Measurements from ENCODE around the gene CGAS.
"Not testable (repeated sequence)": the region's sequence is repeated elsewhere in the genome, so short reads cannot be mapped to it uniquely, and the experiment has no call there.

CGAS gene

DNA sequence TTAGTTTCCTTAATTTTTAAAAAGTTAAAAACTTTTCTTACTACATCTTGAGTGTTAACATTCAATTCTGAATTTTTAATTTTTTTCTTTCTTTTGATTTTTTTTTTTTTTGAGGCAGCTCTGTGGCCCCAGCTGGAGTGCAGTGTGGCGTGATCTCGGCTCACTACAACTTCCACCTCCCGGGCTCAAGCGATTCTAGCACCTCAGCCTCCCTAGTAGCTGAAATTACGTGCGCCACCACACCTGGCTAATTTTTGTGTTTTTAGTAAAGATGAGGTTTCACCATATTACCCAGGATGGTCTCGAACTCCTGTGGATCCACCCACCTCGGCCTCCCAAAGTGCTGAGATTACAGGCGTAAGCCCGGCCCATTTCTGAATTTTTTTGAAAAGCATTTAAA, 56.2 kb downstream of the CGAS start:
- no peak for DNase-seq (ENCODE audit: low read depth)

DNA sequence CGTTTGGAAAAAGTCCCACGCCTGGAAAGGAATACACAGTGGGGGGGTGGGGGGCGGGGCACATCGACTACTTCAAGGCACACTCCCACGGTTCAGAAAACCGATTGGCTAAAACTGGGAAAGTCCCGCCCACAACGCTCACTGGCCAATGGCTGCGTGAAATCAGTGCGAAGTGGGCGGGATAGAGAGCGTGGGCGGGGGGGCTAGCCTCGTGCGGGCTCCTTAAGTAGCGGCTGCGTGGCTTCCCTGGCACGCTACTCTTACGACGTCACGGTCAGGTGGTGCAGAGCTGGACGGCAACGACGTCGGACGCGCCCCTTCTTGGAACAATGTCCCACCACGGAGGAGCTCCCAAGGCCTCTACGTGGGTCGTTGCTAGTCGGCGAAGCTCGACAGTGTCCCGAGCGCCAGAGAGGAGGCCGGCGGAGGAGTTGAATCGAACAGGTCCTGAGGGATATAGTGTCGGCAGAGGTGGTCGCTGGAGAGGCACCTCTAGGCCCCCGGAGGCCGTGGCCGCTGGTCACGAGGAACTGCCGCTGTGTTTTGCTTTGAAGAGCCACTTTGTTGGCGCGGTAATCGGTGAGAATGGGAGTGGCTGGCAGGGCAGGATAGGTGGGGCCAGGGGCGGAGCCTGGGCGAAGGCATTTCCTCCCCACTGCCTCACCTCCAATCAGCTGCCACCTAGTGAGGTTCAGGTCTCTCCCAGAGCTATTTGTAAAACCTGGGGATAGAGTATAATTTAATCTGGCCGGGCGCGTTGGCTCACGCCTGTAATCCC, 57.3 kb downstream of the CGAS start, which contains the start of gene DDX43:
DDX43 (plus strand) TSS at position 252 of the 778 bp plus-strand sequence; CDS start at position 330, 78 bp downstream.
- no peak for DNase-seq (ENCODE audit: low read depth)

DNA sequence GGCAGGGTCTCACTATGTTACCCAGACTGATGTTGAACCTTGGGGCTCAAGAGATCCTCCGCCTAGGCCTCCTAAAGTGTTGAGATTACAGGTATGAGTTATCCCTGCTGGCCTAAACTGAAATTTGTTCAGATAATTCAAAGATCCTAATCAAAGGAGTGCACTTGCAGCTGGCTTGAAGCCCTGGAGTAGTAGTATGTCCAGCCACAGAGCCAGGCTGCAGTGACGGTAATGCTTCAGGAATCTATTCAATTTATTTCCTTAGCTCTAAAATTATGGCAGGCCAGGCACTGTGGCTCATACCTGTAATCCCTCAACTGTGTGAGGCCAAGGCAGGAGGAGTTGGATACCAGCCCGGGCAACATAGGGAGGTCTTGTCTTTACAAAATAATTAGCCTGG, 58.8 kb downstream of the CGAS start:
- DNase-seq (ENCODE audit: low read depth): no peak

DNA sequence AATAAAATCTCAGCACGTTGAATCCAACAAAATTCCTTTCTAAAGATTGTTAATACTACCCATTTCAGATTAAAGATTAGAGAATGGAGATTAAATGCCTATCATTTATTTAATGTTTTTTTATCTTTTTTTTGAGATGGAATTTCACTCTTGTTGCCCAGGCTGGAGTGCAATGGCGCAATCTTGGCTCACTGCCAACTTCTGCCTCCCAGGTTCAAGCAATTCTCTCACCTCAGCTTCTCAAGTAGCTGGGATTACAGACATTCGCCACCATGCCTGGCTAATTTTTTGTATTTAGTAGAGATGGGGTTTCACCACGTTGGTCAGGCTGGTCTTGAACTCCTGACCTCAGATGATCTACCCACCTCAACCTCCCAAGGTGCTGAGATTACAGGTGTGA, 59.9 kb downstream of the CGAS start:
- DNase-seq (ENCODE audit: low read depth): not testable (repeated sequence)

DNA sequence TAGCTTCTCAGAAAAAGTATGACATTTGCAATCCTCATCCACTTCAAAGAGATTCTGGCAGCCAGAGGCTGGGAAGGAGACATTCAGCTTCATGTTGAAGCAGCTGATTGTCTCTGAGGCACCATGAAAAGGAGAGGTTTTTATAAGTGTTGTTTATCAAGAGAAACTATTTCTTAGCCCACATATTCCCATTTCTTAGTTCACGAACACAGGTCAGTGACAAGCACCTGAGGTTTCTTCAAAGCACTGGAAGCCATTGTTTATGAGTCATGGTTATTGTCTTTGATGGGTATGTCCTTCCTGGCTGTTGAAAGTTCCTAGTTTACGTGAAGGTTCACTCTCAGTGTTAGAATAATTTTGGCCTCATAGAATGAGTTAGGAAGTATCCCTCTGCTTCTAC, 60.4 kb downstream of the CGAS start:
- DNase-seq (ENCODE audit: low read depth): no peak

DNA sequence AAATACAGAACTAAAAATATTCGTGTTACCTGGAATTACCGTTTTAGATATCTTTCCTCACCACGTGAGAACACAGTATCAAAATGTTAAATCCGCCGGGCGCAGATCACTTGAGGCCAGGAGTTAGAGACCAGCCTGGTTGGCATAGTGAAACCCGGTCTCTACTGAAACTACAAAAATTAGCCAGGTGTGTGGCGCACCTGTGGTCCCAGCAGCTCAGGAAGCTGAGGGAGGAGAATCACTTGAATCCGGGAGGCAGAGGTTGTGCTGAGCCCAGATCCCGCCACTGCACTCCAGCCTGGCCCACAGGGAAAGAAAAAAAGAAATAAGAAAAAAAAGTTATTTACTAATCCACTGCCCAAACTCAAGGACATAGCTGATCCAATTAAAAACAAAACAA, 62.2 kb downstream of the CGAS start:
- DNase-seq (ENCODE audit: low read depth): no peak

DNA sequence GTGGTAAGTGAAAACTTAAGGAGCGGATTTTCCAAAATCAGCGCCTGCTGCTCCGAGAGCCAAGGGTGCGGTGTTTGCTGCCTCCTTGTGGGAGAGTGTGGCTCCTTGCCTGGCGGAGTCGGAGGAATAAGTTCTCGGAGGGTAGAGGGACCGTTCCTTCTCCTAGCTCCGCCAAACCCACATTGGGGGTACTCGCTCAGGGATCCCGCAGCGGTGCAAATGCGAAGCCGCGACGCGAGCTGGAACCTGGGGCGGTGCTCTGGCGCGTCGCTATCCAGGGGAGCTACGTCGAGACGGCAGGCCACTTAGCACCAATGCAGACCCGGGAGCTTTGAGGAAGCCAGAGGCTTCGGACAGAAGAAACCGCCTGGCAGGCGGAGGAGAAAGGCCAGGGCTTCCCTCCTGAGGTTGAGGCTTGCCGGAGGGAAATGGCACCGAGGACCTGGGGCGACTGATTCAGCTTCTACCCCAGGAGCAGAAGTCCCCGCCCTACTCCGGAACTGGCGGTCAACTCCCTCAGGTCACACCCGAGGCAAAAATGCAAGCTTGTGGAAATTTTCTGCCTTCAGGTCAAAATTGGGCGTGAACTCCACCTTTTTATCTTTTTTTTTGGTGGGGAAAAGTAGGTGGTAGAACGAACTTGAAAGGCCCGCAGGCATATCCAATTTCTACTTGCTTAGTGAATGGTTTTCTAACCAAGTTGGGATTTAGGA, 63.1 kb downstream of the CGAS start:
- peak; percentile 45 for DNase-seq (ENCODE audit: low read depth)

DNA sequence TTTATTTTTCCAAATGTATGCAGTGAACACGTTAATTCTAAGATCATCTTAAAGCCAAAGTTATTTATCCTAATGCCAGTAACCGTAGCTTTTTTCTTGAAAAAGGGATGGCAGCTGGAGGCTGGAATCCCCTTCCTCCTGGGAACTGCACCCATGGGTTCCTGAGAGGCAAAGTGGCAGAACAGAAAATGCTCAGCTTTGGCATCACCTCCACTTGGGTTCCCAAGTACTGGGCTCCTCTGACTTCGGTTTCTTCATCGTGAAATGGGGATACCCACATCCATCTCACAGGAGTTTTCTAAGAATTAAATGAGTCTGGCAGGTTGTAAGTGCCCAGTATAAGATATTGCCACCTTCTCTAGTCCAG, 63.7 kb downstream of the CGAS start:
- DNase-seq (ENCODE audit: low read depth): no peak

DNA sequence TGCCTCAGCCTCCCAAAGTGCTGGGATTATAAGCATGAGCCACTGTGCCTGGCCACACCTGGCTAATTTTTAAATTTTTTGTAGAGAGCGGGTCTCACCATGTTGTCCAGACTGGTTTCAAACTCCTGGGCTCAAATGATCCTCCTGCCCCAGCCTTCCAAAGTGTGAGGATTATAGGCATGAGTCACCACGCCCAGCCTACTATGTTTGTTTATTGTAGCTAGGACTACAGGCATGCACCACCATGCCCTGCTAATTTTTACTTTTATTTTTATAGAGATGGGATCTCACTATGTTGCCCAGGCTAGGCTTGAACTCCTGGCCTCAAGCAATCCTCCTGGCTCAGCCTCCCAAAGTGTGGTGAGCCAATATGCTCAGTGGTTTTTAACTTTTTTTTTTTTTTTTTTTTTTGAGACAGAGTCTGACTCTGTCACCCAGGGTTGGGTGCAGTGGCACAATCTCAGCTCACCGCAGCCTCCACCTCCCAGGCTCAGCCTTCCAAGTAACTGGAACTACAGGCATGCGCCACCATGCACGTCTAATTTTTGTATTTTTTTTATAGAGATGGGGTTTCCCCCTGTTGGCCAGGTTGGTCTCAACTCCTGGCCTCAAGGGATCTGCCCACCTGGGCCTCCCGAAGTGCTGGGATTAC, 69.5 kb downstream of the CGAS start:
- no peak for DNase-seq (ENCODE audit: low read depth)

DNA sequence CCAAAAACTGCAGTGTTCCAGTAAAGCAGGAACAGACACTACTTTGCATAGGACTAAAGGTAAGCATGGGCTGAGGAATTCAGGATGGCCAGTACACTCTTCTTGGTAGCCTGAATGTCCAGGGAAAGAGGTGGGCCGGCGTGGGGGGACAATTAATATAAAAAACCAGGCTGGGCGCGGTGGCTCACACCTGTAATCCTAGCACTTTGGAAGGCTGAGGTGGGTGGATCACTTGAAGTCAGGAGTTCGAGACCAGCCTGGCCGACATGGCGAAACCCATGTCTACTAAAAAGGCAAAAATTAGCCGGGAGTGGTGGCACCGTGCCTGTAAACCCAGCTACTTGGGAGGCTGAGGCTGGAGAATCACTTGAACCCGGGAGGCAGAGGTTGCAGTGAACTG, 70.6 kb downstream of the CGAS start:
- DNase-seq (ENCODE audit: low read depth): not testable (repeated sequence)

DNA sequence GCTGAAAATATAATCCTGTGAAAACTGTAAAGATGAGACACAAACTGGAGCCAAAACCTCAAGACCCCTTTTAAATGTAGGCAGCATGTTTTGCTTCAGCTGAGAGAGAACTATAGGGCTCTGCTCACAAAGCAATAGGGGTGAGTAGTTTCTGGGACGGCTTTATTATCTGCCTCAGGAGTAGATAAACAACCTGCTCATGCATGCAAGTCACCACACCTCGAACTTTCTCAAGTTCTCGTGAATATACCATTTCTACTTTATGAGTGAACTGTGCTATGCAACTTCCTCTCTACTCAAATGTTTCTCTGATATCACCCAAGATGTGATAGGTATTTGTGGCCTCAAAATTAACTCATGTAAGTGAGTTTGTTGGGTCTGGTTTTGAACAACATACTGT, 74.9 kb downstream of the CGAS start:
- DNase-seq (ENCODE audit: low read depth): no peak

DNA sequence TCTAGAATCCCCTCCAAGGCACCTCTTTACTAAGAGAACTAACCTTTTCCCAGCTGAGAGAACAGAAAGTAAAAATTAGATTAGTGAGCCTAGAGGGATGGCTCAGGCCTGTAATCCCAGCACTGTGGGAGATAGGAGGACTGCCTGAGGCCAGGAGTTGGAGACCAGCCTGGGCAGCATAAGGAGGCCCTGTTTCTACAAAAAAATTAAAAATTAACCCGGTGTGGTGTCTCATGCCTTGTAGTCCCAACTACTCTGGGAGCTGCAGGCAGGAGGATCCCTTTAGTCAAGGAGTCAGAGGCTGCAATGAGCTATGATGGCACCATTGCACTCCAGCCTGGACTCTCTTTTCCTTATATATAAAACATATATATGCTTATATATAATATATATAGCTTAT, 76.9 kb downstream of the CGAS start:
- no peak for DNase-seq (ENCODE audit: low read depth)

Measured in activated gamma-delta T cell treated with anti-CD3 and anti-CD28 coated beads, Interleukin-2, amount 50 U/mL, for 16 hours (primary cell).